Psoas muscle (tissue), 8 donors: ENCODE results near the gene CYP4V2. TPM values are rescaled to one million over a fixed set of nuclear protein-coding genes. Genes with fewer than 3 reads are reported as not detected.

Experiments
- ATAC-seq, 4 donors: fragments of 200-7000 bp; cut with Tn5 transposase; one replicate each; pipeline ENCODE4 v1.9.1; 2020; ENCODE audit warnings: moderate library complexity in 3 of 4, mild to moderate bottlenecking in 2 of 4
- DNase-seq, 2 donors: peaks; one replicate each; pipeline ENCODE4 v3.0.0-alpha.2; 2020
- H3K27ac ChIP-seq: fragments of 200-600 bp; one replicate; pipeline ENCODE4 v1.8.0; 2022
- H3K27me3 ChIP-seq, 3 donors: fragments of 200-600 bp in 1 of 3; one replicate each; pipeline versions ENCODE4 v1.6.1 to v1.8.0; 2013 to 2022; ENCODE audit warnings: low read length in 2 of 3, mild to moderate bottlenecking in 2 of 3, moderate library complexity in 1 of 3; ENCODE audit not compliant: insufficient read depth in 3 of 3
- H3K36me3 ChIP-seq, 2 donors: fragments of 200-600 bp in 1 of 2; one replicate each; pipeline versions ENCODE4 v1.6.1 to v1.8.0; 2013 to 2022; ENCODE audit warnings: low read depth in 1 of 2, mild to moderate bottlenecking in 1 of 2, moderate library complexity in 1 of 2; ENCODE audit not compliant: insufficient read depth in 1 of 2
- H3K4me1 ChIP-seq: fragments of 200-600 bp; one replicate; pipeline ENCODE4 v1.8.0; 2022
- H3K4me3 ChIP-seq: fragments of 200-600 bp; one replicate; pipeline ENCODE4 v1.8.0; 2022; ENCODE audit warnings: mild to moderate bottlenecking
- H3K9me3 ChIP-seq: fragments of 200-600 bp; one replicate; pipeline ENCODE4 v1.8.0; 2022
- CTCF ChIP-seq: fragments of 200-600 bp; IDR thresholded peaks from one replicate; pipeline ENCODE4 v1.8.0; 2022; ENCODE audit warnings: antibody characterized with exemption
- WGBS, 3 donors: extraction: QIAGEN DNeasy Blood & Tissue Kit; methylation state at CpG; one replicate each; pipeline versions ENCODE4 v1.1.6 to v1.1.7; 2013; 5-methylcytosine and 5-hydroxymethylcytosine counted together
- intact Hi-C, 2 donors: fragments of 100-400 bp; cut with DNase I; formaldehyde crosslinking; loops; one replicate each; pipeline versions ENCODE4 v1.11.0 to v1.14.2; 2022
- polyA plus RNA-seq, 3 donors: library from polyadenylated mRNA; stranded (reverse); fragments of 200-250 nt; gene quantifications; one replicate each; pipeline ENCODE4 v1.2.3, GENCODE V29; 2013
- total RNA-seq, 4 donors: library from RNA; stranded (reverse); fragmentation: NEBNext Ultra II Directional in 2 of 4; extraction: Animal tissue kit (Norgen Biotek cat#: 25700) in 2 of 4; gene quantifications; one replicate each; pipeline versions ENCODE4 v1.2.1 to v1.2.4, GENCODE V29; 2021 to 2023
- donor health status: healthy with polysubstance abuse.
- donor health status: DM: no; HTN: no; CAD: no; lungs with moderate emphysema.
- donor health status: Bipolar disorder and iron deficiency.
- donor health status: healthy.
- donor health status: DM: yes; HTN: yes; CAD: no.
- donor health status: DM: no; HTN: no; CAD: no.
- donor health status: DM: no; HTN: no; CAD: no.
- donor health status: DM: yes; HTN: yes; CAD: no.

Gene CYP4V2
- total and polyA plus RNA-seq, 7 donors, result 2.6 to 6.8 (median 5.0) TPM

GRCh38 chr4:186202490-186203140 is 11.2 kb downstream of the CYP4V2 start:
- 87 to 90% (median 87%) methylated on average over 8 of the region's 8 CpGs for WGBS, 3 donors
- ATAC-seq, result no peak
- no peak for DNase-seq
- Histone ChIP-seq H3K27me3 (no peaks in the 10 kb centered on the region), H3K4me3 (no peak overlapping the region), H3K36me3 (peaks cover 0 to 16% of the 10 kb centered on the region in 2 donors), H3K27ac (no peak overlapping the region), H3K9me3 (no peaks in the 10 kb centered on the region), H3K4me1 (no peaks in the 10 kb centered on the region)
- intact Hi-C loops, result loop anchor here in 1 of 2 donors (5.0 kb wide), 1 partner anchor 1470 kb away; the partner anchor contains the start of gene CENPU
- no peak for TF ChIP-seq CTCF

- 57 to 65% (median 61%) methylated on average over 12 of the region's 12 CpGs for WGBS, 3 donors
- ATAC-seq (no peak), DNase-seq (no peak)
- Histone ChIP-seq H3K27ac (no peak overlapping the region), H3K9me3 (no peaks in the 10 kb centered on the region), H3K4me1 (no peaks in the 10 kb centered on the region), H3K27me3 (no peaks in the 10 kb centered on the region), H3K36me3 (peaks cover 0 to 8% of the 10 kb centered on the region in 2 donors), H3K4me3 (peak overlapping the region; percentile 53)
- intact Hi-C loops, result loop anchor here in 1 of 2 donors (5.0 kb wide), 1 partner anchor 1471 kb away; the partner anchor contains the start of gene CENPU
- TF ChIP-seq CTCF, result no peak
These were observed 12.0 kb downstream of the CYP4V2 start for GRCh38 chr4:186203406-186203805.

- Histone ChIP-seq H3K27ac (peak overlapping the region; percentile 23), H3K4me3 (peak overlapping the region; percentile 53), H3K36me3 (peaks cover 0 to 7% of the 10 kb centered on the region in 2 donors), H3K27me3 (no peaks in the 10 kb centered on the region), H3K9me3 (no peaks in the 10 kb centered on the region), H3K4me1 (no peaks in the 10 kb centered on the region)
- WGBS, 3 donors, result 62 to 73% (median 64%) methylated on average over 45 of the region's 45 CpGs
- ATAC-seq (peak in 1 of 4 donors; percentile 33), DNase-seq (no peak)
- intact Hi-C loops, result loop anchor here in 1 of 2 donors (5.0 kb wide), 1 partner anchor 1472 kb away; the partner anchor contains the start of gene CENPU
- no peak for TF ChIP-seq CTCF
These were observed 12.8 kb downstream of the CYP4V2 start for GRCh38 chr4:186204103-186204559.

GRCh38 chr4:186204686-186205085 is 13.3 kb downstream of the CYP4V2 start:
- H3K27me3 ChIP-seq, result no peaks in the 10 kb centered on the region
- no peak for TF ChIP-seq CTCF
- peak overlapping the region; percentile 53 for H3K4me3 ChIP-seq
- no peaks in the 10 kb centered on the region for H3K9me3 ChIP-seq
- no peaks in the 10 kb centered on the region for H3K4me1 ChIP-seq
- H3K36me3 ChIP-seq, result peaks cover 0 to 12% of the 10 kb centered on the region in 2 donors
- peak overlapping the region; percentile 23 for H3K27ac ChIP-seq
- ATAC-seq (no peak), DNase-seq (no peak)
- WGBS, 3 donors, result 78 to 85% (median 83%) methylated on average over 13 of the region's 13 CpGs
- intact Hi-C loops, result loop anchor here in 1 of 2 donors (5.0 kb wide), 1 partner anchor 1472 kb away; the partner anchor contains the start of gene CENPU
